Fibroblast of lung (primary cell): Measurements from ENCODE around the gene NLRP6. TPM values are rescaled to one million over a fixed set of nuclear protein-coding genes. Genes with fewer than 3 reads are reported as not detected.
"Not testable (repeated sequence)": the region's sequence is repeated elsewhere in the genome, so short reads cannot be mapped to it uniquely, and the experiment has no call there.

Experiments
- DNase-seq, 2 donors: peaks; one replicate each; pipeline versions ENCODE4 v3.0.0 to v3.0.0-alpha.2; 2010; ENCODE audit warnings: low read depth in 2 of 2
- H2AFZ ChIP-seq: 2 replicates; pipeline ENCODE4 v1.5.1; 2012; ENCODE audit warnings: low read length, control low read depth, inconsistent platforms
- H3K27ac ChIP-seq: 2 replicates; pipeline ENCODE4 v1.5.1; 2011; ENCODE audit warnings: low read length, control low read depth; ENCODE audit not compliant: insufficient read depth
- H3K27me3 ChIP-seq: 2 replicates; pipeline ENCODE4 v1.5.1; 2011; ENCODE audit warnings: mild to moderate bottlenecking, low read length; ENCODE audit not compliant: control insufficient read depth, insufficient read depth
- H3K36me3 ChIP-seq: 2 replicates; pipeline ENCODE4 v1.5.1; 2011; ENCODE audit warnings: low read length; ENCODE audit not compliant: control insufficient read depth, insufficient read depth
- H3K4me1 ChIP-seq: 2 replicates; pipeline ENCODE4 v1.5.1; 2011; ENCODE audit warnings: low read length; ENCODE audit not compliant: control insufficient read depth, insufficient read depth; ENCODE audit errors: extremely low read depth
- H3K4me2 ChIP-seq: 2 replicates; pipeline ENCODE4 v1.5.1; 2011; ENCODE audit warnings: low read length, control low read depth; ENCODE audit not compliant: insufficient read depth; ENCODE audit errors: extremely low read depth
- H3K4me3 ChIP-seq, 4 experiments: fragments of 200-600 bp in 1 of 4; sonication (generic) in 1 of 4; replicated peaks in 1 of 4; 2 replicates each; pipeline ENCODE4 v1.5.1; 2011 to 2016; ENCODE audit warnings: low read length in 4 of 4, low read depth in 3 of 4, mild to moderate bottlenecking in 3 of 4, control low read depth in 2 of 4, inconsistent platforms in 1 of 4, mixed read lengths in 1 of 4; ENCODE audit not compliant: insufficient read depth in 1 of 4; ENCODE audit errors: control extremely low read depth in 1 of 4
- H3K79me2 ChIP-seq: 2 replicates; pipeline ENCODE4 v1.5.1; 2012; ENCODE audit warnings: mild to moderate bottlenecking, low read length, inconsistent platforms; ENCODE audit not compliant: control insufficient read depth, insufficient read depth
- H3K9ac ChIP-seq: 2 replicates; pipeline ENCODE4 v1.5.1; 2011; ENCODE audit warnings: mild to moderate bottlenecking, low read length, control low read depth; ENCODE audit not compliant: insufficient read depth
- H3K9me3 ChIP-seq: 2 replicates; pipeline ENCODE4 v1.5.1; 2012; ENCODE audit warnings: low read depth, low read length; ENCODE audit not compliant: control insufficient read depth, insufficient read depth
- H4K20me1 ChIP-seq: 2 replicates; pipeline ENCODE4 v1.5.1; 2011; ENCODE audit warnings: low read length; ENCODE audit not compliant: control insufficient read depth, insufficient read depth; ENCODE audit errors: extremely low read depth
- CTCF ChIP-seq, 2 donors: IDR thresholded peaks in 1 of 2; conservative IDR thresholded peaks in 1 of 2; 1 replicate in 1 of 2; 2 replicates in 1 of 2; pipeline ENCODE4 v1.5.1; 2011 to 2012; ENCODE audit warnings: low read length in 2 of 2, control low read depth in 1 of 2, inconsistent platforms in 1 of 2, low read depth in 1 of 2, mild to moderate bottlenecking in 1 of 2
- EZH2 ChIP-seq: IDR thresholded peaks from 2 replicates; pipeline ENCODE4 v1.5.1; 2012; ENCODE audit warnings: low read length, control low read depth, mild to moderate bottlenecking; ENCODE audit errors: missing control alignments
- polyA plus RNA-seq, 2 donors: library from polyadenylated mRNA; depleted of rRNA in 1 of 2; stranded (reverse) in 1 of 2; unstranded in 1 of 2; fragments of >200 nt; gene quantifications; 2 replicates each; pipeline ENCODE4 v1.2.1, GENCODE V29; 2011 to 2012; ENCODE audit warnings: missing spikeins in 1 of 2
- total RNA-seq: library from RNA; depleted of rRNA; stranded (reverse); fragments of >200 nt; gene quantifications from 2 replicates; pipeline ENCODE4 v1.2.1, GENCODE V29; 2014

Gene NLRP6
- total and polyA plus RNA-seq, 2 donors (not counting 1 experiment from before 2014, with no cell fraction given): not detected

DNA sequence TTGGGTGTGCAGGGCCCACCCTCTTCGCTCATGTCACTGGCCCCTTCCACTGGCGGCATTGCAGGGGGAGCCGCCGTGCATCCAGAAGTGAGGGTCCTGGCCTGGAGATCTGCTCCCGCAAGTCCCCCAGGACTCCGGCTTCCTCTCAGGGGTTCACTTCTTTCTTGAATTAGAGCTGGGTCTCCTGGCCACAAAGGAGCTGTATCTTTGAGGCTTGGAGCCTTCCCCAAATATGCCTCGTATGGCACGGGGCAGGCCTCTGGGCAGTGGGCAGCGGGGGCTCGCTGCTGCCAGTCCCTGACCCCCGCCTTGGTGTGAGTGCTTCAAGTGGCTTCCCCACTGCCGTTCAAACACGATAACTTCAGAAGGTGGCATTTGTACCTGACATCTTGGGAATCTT, 49.8 kb downstream of the NLRP6 start:
- Histone ChIP-seq H3K27ac (no peak overlapping the region), H3K79me2 (no peaks in the 10 kb centered on the region), H3K4me3 (no peak overlapping the region), H3K36me3 (no peaks in the 10 kb centered on the region), H4K20me1 (no peaks in the 10 kb centered on the region), H3K4me1 (peaks cover 14% of the 10 kb centered on the region), H3K4me2 (no peak overlapping the region), H3K9me3 (no peaks in the 10 kb centered on the region), H2AFZ (no peak overlapping the region), H3K9ac (no peak overlapping the region), H3K27me3 (no peaks in the 10 kb centered on the region)
- no peak for TF ChIP-seq CTCF (conservative IDR thresholded peaks at IDR 0.05 in 1 of 2, IDR thresholded peaks at IDR 0.05 in 1 of 2; ENCODE audit: low read depth in 1 of 2, low read length in 2 of 2)
- no peak for TF ChIP-seq EZH2
- no peak for DNase-seq

DNA sequence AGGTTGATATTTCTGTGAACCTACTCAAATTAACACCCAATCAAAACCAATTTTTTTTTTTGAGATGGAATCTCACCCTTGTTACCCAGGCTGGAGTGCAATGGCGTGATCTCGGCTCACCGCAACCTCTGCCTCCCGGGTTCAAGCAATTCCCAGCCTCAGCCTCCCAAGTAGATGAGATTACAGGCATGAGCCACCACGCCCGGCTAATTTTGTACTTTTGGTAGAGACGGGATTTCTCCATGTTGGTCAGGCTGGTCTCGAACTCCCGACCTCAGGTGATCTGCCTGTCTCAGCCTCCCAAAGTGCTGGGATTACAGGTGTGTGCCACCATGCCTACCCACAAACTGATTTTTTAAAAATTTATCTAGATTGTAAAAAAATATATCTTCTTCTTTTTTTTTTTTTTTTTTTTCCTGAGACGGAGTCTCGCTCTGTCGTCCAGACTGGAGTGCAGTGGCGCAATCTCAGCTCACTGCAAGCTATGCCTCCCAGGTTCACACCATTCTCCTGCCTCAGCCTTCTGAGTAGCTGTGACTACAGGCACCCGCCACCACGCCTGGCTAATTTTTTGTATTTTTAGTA, 50.4 kb downstream of the NLRP6 start:
- not testable (repeated sequence) for H4K20me1 ChIP-seq, H3K9ac ChIP-seq, H3K27me3 ChIP-seq, DNase-seq, H3K4me3 ChIP-seq, H3K27ac ChIP-seq, H3K79me2 ChIP-seq, H3K9me3 ChIP-seq, H3K36me3 ChIP-seq, H2AFZ ChIP-seq, H3K4me2 ChIP-seq
- peaks cover 14% of the 10 kb centered on the region for H3K4me1 ChIP-seq

GRCh38 chr11:329886-330253, 51.7 kb downstream of the NLRP6 start:
- Histone ChIP-seq H3K9ac (no peak overlapping the region), H3K4me2 (no peak overlapping the region), H3K36me3 (no peaks in the 10 kb centered on the region), H3K4me1 (peaks cover 8% of the 10 kb centered on the region), H2AFZ (no peak overlapping the region), H3K9me3 (no peaks in the 10 kb centered on the region), H3K27ac (no peak overlapping the region), H3K4me3 (no peak overlapping the region), H4K20me1 (no peaks in the 10 kb centered on the region), H3K79me2 (no peaks in the 10 kb centered on the region), H3K27me3 (no peaks in the 10 kb centered on the region)
- no peak for TF ChIP-seq EZH2
- no peak for TF ChIP-seq CTCF (conservative IDR thresholded peaks at IDR 0.05 in 1 of 2, IDR thresholded peaks at IDR 0.05 in 1 of 2; ENCODE audit: low read depth in 1 of 2, low read length in 2 of 2)
- no peak for DNase-seq
